Stimulated activated CD4-positive, alpha-beta T cell treated with anti-CD3 and anti-CD28 coated beads, Interleukin-2, amount 100 ng/mL, for 48 hours (primary cell): ENCODE results near the gene SETD4.
"Not testable (repeated sequence)": the region's sequence is repeated elsewhere in the genome, so short reads cannot be mapped to it uniquely, and the experiment has no call there.

Experiments
- DNase-seq, 2 donors: peaks; one replicate each; pipeline ENCODE4 v3.0.0-alpha.2; 2020

SETD4 gene

GRCh38 chr21:36076878-36077655 is 16.7 kb upstream of the SETD4 start:
- no peak for DNase-seq

DNA sequence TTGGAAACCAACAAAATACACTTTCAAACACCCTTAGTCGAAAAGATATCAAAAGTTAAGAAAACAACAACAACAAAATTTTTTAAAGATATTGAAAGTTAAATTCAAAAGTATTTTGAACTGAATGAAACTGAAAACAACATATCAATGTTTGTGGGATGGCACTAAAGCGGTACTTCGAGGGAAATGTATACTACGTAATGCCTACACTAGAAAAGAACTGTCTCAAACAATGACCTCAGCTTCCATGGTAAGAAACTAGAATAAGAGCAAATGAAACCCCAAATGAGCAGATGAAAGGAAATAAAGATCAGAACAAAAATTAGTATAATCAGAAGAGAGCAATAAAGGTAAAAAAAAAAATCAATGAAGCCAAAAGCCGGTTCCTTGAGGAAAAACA is 15.6 kb upstream of the SETD4 start:
- no peak for DNase-seq

DNA sequence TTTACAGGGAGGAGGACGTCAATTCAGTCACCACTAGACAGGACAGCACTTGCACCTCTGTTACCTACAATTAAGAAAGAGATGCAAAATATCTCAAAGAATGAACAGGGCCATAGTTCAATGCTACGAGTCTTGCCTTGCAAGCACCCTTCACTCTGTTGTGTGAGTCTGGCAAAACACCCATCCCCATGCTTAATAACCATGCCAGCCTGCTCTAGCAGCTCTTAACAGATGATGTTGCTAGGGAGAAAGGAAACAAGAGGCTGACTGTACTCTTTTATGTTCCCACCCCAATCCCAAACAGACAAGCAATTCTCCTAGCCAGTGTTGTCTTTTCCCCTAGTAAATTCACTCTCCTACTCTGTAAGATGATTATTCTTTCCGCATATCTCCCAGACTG is 14.8 kb upstream of the SETD4 start:
- no peak for DNase-seq

DNA sequence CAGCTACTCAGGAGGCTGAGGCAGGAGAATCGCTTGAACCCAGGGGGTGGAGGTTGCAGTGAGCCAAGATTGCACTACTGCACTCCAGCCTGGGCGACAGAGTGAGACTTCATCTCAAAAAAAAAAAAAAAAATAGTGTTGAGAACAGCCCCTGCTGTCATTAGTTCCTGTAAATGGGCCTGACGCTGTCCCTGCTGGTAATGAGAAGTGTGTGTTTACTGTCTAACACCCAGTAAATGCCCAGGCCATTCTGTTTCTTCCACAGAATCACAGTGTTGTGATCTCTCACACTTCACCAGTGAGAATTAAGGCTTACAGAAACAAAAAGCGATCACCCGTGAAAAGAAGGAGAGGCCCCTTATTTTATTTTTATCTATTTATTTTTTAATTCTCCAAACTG is 13.6 kb upstream of the SETD4 start:
- not testable (repeated sequence) for DNase-seq

- DNase-seq, result no peak
Observed at GRCh38 chr21:36073181-36073580, 12.9 kb upstream of the SETD4 start.

DNA sequence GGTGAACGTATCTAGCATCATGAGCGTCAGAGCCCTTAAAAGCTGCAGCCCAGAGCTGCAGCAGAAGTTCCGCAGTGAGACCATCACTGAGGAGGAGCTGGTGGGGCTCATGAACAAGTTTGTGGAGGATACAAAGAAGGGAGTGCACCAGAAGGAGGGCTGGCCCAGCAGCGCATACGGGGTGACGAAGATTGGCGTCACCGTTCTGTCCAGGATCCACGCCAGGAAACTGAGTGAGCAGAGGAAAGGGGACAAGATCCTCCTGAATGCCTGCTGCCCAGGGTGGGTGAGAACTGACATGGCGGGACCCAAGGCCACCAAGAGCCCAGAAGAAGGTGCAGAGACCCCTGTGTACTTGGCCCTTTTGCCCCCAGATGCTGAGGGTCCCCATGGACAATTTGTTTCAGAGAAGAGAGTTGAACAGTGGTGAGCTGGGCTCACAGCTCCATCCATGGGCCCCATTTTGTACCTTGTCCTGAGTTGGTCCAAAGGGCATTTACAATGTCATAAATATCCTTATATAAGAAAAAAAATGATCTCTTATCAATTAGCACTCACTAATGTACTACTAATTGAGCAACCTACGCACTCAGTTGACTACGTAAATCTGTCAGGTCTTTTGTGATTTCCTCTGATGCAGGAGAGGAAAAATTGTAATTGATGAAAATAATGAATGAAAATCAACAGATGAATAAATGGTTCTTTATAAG is 12.3 kb upstream of the SETD4 start:
- DNase-seq, result no peak

- DNase-seq, result no peak
Observed at GRCh38 chr21:36070999-36071398, 10.7 kb upstream of the SETD4 start.

DNA sequence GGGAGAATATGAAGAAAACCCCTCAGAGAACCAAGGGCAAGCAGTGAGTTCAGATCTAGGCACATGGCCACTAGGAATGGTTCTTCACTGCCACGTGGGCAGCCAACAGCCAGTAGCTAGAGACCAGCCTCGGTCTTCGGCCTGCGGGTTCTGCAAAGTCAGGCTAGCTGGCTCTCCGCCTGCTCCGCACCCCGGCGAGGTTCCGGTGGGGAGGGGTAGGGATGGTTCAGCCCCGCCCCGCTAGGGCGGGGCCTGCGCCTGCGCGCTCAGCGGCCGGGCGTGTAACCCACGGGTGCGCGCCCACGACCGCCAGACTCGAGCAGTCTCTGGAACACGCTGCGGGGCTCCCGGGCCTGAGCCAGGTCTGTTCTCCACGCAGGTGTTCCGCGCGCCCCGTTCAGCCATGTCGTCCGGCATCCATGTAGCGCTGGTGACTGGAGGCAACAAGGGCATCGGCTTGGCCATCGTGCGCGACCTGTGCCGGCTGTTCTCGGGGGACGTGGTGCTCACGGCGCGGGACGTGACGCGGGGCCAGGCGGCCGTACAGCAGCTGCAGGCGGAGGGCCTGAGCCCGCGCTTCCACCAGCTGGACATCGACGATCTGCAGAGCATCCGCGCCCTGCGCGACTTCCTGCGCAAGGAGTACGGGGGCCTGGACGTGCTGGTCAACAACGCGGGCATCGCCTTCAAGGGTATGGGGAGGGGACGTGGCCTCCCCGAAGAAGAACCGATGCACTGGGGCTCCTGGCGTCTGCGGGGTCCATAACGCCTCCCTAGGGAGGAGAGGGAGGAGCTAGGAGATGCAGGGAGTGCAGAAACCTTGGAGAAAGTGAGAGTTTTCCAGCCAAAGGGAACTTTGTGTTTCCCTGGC is 9.6 kb upstream of the SETD4 start, which contains the start of gene CBR1:
Gene CBR1 (plus strand): TSS at position 312 of the 871 bp plus-strand sequence. CDS start 92 bp downstream, at position 404.
- DNase-seq, result peak; percentile 78 to 83

- DNase-seq, result no peak
Observed at GRCh38 chr21:36068748-36069398, 8.5 kb upstream of the SETD4 start.

DNA sequence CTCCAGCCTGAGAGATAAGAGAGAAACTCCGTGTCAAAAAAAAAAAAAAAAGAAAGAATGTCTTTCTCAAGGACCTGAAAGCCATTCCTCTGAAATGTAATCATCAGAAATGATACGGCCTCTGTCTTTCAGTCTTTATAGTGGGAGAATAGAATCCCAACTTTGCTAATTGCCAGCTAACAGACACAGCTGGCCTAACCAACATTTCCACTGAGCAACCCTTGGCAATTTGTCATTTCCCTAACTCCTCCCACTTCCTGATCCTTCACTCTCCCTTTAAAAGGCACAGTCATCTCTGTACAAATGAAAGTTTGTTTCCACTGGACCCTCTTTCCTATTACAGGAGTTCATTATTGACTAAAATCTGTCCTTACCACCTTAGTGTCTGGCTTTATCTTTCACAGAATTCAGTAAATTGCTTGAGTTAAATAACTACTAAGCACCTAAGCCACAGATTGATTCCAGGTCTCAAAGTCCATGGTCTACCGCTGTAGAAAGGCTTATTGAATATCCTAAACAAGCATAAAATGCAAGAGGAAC is 5.2 kb upstream of the SETD4 start:
- no peak for DNase-seq

DNA sequence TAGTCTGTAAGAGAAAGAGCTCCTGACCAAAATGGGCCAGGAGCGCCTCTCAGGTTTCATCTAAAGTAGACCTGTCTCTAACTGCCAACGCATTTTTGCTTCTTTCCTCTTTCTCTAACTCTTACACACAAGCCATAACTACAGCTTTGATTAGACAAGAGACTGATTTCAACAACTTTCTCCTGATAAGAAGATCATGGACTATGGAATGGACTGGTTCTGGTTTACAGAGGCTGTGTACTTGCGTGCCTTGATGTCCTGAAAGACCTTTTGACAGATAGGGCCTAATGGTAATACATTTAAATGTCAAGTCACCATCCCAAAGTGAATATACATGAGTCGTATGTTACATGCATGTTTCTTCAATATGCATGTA is 3.7 kb upstream of the SETD4 start:
- DNase-seq, result no peak

DNA sequence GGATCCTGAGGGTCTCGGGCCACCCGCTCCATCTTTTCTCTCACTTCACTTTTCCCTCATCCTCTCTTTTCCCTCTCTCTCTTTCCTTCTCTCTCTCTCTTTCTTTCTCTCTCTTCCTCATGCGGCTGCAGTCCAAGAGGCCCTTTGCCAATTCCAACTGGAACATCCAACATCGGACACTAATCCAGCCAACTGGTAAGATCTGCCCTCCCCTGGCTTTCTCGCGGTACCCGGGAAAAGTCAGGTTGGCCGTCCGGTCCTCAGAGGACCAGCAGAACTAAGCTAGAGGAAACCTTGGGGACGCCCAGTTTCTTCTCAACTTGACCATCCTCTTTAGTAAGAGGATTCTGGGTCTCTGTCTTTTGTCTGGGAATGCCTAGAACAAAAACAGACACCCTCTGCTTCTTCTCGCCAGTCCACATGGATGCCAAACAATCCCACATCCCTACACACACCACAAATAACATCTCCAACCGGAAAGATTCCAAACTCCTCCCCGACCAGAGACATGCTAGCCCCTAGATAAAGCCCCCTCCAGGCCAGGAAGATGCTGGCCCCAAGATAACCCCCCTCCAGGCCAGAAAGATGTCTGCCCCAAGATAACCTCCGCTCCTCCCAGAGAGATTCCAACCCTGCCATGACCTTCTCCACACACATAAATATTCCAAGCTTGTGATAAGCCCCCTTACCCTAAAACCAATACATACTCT is 3.2 kb upstream of the SETD4 start:
- no peak for DNase-seq

- DNase-seq, result no peak
Observed at GRCh38 chr21:36061445-36061844, 1.1 kb upstream of the SETD4 start.

DNA sequence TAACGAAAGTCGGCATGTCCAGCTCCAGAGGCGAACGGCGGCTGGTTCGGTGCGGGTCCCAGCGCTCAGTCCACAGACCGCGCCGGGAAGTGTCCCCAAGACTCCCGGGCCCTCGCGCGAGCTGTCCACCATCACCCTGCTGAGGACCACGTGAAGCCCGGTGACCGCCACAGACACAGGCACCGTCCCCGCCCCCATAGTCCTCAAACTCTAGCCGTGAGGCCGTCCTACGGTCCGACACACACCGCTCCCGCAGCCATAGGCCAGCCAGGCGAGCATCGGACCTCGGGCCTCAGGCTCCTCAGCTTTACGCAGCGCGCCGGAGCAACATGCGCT is 535 bp downstream of the SETD4 start:
- DNase-seq, result no peak

DNA sequence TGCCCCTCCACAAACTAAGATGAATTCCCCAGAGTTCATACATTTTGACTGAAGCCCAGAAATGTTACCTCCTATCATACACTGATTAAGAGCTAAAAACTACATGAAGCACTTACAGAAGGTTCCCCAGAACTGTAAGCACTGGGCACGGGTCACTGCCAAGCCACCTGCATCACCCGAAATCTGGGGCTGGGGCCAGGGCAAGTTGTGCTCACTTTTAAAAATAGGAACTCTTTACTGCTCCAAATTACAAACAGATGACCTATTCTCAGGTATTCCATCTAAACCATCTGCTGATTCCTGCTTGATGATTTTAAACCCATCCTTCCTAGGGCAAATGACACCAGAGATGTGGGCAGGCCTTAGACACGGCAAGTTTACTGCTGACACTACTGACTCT is 4.8 kb downstream of the SETD4 start:
- no peak for DNase-seq

- DNase-seq, result no peak
Observed at GRCh38 chr21:36053715-36054062, 6.6 kb downstream of the SETD4 start.

DNA sequence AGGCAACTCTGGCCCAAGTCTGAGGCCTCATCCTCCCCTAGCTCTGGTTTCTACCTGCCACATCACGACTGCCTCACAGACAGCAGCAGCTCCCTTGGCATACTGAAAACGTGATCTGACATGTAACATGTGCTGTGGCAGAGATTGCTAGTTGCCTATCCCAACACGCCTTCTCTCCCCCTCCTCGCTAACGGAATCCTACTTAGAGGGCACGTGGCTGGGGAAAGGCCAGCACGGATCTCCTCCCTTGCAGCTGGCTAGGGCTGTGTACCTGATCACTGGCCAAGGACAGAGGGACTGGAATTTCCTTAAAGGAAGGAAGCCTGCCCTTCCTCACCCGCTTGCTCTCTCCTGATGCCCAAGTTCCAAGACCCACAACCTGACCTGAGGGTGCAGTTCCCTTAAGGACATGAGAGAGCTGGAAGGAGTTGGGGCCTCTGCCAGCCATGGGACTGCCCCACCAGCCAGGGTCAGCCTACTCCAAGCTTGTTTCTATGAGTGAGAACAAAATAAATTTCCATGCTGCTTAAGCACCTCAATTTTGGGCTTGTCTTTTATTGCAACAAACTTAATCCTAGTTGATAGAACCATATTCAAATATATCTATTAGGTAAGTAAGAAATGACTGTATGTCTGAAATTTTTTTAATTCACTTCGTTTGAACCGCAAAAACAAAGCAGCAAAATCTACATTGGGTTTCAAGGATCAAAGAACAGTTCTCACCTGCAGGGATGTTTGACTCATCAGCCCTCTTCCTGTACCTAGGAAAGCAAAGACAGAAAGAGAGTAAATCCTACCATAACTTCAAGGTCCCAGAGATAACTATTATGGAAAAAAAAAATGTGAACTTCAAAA is 7.2 kb downstream of the SETD4 start:
- no peak for DNase-seq

DNA sequence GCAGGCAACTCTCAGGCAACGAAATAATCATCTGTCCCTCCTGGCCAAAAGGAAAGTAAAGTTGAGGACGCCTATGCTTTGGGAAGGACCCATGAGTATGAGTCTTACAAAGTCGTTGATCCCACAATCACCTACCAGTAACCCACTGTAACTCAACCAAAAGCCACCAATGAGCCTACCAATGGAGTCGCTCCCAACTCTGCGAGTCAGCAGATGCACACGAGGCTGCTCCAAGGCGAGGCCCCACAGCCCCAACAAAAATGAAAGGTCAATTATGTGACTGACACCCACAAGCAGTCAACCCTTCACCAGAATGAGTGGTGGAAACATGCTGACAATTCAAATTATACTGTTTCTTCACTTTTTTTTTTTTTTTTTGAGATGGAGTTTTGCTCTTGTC is 12.0 kb downstream of the SETD4 start:
- no peak for DNase-seq

DNA sequence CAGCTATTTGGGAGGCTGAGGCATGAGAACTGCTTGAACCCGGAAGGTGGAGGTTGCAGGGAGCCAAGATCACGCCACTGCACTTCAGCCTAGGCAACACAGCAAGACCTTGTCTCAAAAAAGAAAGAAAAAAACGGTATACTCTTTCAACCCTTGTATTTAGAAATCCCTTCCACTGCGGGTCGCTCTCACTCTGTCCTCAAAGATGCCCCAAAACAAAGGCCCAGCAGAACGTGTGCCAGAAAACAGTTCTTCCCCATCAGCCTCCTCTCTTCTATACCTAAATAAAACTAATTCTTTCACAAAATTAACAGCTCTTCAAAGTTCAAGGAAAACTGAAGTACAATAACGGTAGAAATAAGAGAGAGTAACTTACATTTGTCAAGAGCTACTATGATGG is 13.2 kb downstream of the SETD4 start:
- DNase-seq, result no peak

DNA sequence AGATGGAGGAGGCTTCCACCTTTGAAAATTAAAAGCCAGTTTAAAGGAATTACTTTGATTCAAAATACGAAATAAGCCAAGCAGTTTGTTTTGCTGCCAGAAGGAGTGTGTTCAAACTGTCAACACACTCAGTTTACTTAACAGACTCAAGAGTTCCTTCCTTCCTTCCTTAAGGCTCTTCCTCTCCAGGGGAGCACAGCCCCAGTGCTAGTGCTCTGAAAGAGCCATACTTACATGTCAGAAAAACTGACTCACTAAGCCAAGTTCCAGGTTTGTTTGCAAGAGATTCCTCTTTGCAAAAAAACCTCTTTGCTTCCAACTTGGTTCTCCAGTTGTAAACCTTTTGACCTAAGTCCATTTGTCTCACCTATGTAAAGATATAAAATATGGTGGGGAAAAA is 14.3 kb downstream of the SETD4 start:
- DNase-seq, result no peak

GRCh38 chr21:36044056-36044455 is 16.3 kb downstream of the SETD4 start:
- no peak for DNase-seq
